Fibroblast of skin of scalp (primary cell): ENCODE measurements around the gene LGR6.
"Not testable (repeated sequence)": the region's sequence is repeated elsewhere in the genome, so short reads cannot be mapped to it uniquely, and the experiment has no call there.

Experiments used
- DNase-seq: peaks from one replicate; pipeline ENCODE4 v3.0.0-alpha.2; 2013

LGR6 gene

GRCh38 chr1:202242080-202242419 is 48.5 kb downstream of the LGR6 start:
- DNase-seq: no peak

GRCh38 chr1:202243006-202243405 is 49.4 kb downstream of the LGR6 start:
- DNase-seq: no peak

- no peak for DNase-seq
Observed at GRCh38 chr1:202244841-202245261, 51.3 kb downstream of the LGR6 start.

GRCh38 chr1:202245391-202245790 is 51.8 kb downstream of the LGR6 start:
- DNase-seq: no peak

- DNase-seq: no peak
Observed at GRCh38 chr1:202247104-202247503, 53.5 kb downstream of the LGR6 start.

GRCh38 chr1:202247837-202248795 is 54.5 kb downstream of the LGR6 start:
- no peak for DNase-seq

DNA sequence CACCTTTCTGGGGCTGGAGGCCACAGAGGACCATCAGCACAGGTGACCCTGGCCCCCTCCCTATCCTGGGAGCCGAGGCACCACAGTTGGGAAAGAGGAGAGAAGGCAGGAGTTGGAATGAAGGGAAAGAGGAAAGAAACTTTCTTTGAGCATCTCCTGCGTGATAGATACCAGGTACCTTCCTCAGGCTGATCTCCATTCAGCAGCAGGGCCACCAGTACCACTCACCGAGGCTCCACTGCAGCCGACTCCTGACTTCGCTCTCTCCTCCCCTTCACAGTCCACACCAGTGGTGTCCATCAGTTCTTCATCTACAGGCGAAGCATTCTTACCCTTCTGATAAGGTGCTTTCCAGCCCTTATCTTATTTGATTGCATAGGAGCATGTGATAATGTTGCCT is 55.3 kb downstream of the LGR6 start:
- DNase-seq: no peak

DNA sequence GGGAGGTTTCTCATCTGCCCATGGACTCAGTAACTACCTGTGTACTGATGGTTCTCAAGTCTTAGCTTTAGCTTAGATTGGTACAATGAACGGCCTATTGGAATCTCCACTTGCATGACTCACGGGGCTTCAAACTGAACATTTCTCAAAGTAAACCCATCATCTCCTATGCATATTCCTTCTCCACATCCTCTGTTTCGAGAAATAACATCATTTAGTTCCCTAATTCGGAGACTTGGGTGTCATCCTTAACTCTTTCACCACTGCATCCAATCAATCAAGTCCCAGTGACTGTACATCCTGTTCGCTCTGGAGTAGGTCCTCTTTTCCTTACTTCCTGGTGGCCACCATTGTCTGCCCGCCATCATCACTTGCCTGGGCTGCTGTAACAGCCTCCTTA is 55.8 kb downstream of the LGR6 start:
- DNase-seq: no peak

- no peak for DNase-seq
Observed at GRCh38 chr1:202249846-202250245, 56.2 kb downstream of the LGR6 start.

- DNase-seq: no peak
Observed at GRCh38 chr1:202250982-202251381, 57.4 kb downstream of the LGR6 start.

- no peak for DNase-seq
Observed at GRCh38 chr1:202251424-202252256, 58.0 kb downstream of the LGR6 start.

DNA sequence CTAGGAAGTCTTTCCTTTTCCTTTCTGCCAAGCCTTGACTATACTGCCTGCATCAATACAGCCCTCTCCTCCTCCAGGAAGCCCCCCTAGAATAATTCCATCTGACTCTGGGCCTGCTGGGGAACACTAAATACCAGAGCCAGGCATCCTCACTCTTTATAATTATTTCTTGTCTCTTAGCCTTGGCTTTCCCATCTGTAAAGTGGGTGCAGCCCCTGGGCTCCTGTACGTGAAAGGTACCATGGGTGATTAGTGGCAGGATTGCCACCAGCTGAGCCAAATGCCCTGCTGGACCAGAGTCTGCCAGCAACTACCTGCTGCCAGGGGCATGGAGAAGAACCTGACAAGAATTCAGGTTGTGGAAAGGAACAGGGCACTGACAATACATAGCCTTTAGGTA is 58.7 kb downstream of the LGR6 start:
- no peak for DNase-seq

DNA sequence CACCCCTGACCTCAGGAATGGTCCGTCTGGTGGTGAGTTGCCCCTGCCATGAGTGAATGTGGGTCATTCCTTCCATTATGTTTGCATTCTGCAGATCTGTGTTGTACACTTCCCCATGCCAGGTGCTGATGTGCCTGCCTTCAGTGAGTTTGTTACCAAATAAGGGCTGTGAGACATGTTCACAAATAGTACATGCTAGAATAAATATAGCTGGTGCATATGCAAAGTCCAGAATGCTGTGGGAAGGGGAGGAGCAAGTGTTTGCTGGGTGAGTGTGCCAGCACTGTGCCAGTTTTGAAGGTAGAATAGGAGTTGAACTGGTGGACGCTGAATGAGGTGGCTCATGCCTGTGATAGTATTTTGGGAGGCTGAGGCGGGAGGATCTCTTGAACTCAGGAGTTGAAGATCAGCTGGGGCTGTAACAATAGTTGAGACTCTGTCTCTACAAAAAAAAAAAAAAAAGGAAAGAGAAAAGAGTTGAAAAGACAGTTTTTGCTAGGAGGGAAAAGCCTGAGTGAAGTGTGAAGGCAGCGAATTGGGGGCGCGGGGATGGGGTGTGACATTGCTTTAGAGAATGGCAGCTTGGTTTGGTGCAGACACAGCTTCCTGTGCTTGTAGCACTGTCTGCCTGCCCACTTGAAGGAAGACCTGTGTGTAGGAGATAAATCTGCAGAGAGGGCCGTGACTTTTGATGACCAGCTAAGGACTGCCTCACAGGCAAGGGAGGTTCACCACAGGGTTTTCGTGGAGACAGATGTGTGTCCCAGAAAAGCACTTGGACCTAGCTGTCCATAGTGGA is 61.1 kb downstream of the LGR6 start:
- peak; percentile 19 for DNase-seq

DNA sequence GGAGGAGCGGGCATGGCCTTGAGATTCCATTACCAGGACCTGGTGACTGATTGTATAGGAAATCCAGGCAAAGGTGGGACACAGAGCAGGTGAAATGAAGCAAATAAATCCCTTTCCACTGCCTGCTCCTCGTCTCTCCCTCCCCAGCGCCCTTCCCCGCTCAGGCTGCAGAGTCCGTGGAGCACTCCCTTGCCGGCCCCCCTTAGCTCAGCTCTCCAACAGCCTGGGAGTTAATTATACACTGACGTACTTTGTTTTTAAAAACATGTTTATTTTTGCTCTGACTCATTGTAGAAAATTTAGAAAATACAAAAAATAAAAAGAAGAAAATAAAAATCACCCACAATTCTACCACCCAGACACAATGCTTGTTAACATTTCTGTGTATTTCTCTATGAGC is 61.7 kb downstream of the LGR6 start:
- peak; percentile 13 for DNase-seq

- no peak for DNase-seq
Observed at GRCh38 chr1:202259705-202260104, 66.1 kb downstream of the LGR6 start.

- DNase-seq: not testable (repeated sequence)
Observed at GRCh38 chr1:202261209-202261958, 67.8 kb downstream of the LGR6 start.

DNA sequence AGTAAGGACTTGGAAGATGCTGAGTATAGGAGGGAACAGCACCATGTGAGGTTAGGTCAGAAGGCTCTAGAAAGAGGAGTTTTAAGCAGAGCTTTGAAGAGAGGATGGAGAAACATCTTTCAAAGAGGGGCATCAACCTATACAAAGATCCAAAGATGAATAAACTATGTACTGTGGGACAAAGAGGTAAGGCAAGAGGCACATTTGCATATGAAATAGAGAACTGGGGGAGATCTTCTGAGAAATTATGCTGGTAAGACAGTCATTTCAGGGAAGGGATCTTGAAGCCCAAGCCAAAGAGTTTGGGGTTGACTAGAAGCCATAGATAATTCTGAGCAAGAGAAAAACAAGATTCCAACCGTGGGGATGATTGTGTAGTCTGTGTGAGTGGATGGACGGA is 70.0 kb downstream of the LGR6 start:
- no peak for DNase-seq

DNA sequence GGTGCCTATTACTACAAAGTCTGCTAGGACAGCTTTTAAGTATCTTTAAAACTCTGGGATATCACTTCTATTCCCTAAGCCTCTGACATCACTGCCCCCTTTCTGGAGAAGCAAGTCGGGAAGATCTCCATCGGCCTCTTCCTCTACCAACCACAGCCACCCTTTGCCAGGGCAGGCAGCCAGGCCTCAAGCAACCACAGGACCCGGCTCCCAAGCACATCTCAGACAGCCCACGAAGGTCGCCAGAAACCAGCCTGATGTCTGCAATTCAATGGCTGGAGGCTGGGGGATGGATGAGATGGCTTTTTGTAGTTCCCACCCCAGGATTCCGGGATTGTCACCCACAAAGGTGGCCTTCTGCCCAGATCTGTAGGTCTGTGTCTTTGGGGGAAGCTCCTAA is 70.7 kb downstream of the LGR6 start:
- DNase-seq: no peak

- DNase-seq: no peak
Observed at GRCh38 chr1:202264726-202265125, 71.1 kb downstream of the LGR6 start.

- no peak for DNase-seq
Observed at GRCh38 chr1:202266061-202266765, 72.6 kb downstream of the LGR6 start.

- no peak for DNase-seq
Observed at GRCh38 chr1:202268032-202268431, 74.4 kb downstream of the LGR6 start.
